ENCODE results near the gene CR1L.
"Not testable (repeated sequence)": the region's sequence is repeated elsewhere in the genome, so short reads cannot be mapped to it uniquely, and the experiment has no call there.

The CR1L gene

DNA sequence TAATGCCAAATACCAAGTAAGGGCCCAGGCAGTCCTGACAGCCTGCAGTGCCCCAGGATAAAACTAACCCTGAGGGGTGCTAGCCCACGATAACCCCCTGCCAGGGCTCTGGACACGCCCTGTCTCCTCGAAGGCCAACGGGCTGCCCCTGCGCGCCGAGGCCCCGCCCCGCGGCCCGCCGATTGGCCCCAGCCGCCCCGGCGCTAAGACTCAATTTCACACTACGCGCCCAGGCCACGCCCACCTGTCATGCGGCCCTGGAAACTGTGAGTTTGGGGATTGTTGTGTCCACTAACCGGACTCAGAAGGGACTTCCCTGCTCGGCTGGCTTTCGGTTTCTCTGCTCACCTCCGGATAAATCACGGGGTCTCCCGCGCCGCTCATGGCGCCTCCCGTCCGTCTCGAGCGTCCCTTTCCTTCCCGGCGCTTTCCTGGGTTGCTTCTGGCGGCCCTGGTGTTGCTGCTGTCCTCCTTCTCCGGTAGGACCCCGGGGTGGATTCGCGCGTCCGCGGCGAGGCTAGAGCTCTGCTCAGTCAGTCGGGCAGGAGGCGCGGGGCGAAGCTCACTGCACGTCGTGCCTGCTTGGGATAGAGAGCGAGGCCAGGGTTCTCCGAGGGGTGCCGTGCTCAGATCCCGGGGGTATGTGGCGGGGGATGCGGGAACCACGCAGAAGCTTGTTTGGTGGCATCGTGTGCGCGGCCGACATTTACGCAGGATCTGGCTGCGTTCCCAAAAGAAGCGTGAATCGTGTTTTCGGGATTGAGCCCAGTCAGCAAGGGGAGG, at the start of gene CR1L:
Gene CR1L, plus strand, starts transcription at position 282 of the 783 bp plus-strand sequence. Its CDS starts 101 bp downstream, at position 383.
- peak; percentile 7 for DNase-seq

DNA sequence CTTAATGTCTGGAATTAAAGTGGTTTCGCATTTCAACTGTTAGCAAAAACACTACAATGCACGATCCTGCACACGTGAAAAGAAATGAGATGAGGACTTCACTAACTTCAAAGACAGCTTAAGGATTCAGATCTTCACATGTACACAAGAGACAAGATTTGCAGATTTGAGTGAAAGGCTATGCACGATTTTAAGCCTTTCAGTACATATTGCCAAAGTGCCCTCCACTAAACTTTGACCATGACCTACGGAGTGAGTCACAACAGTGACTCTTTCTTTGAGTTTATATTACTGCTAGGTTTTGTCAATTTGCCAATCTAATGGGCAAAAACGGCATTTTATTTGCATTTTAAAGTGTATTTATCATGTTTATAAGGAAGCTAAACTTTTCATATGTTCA, 41.2 kb upstream of the CR1L start:
- no peak for DNase-seq

DNA sequence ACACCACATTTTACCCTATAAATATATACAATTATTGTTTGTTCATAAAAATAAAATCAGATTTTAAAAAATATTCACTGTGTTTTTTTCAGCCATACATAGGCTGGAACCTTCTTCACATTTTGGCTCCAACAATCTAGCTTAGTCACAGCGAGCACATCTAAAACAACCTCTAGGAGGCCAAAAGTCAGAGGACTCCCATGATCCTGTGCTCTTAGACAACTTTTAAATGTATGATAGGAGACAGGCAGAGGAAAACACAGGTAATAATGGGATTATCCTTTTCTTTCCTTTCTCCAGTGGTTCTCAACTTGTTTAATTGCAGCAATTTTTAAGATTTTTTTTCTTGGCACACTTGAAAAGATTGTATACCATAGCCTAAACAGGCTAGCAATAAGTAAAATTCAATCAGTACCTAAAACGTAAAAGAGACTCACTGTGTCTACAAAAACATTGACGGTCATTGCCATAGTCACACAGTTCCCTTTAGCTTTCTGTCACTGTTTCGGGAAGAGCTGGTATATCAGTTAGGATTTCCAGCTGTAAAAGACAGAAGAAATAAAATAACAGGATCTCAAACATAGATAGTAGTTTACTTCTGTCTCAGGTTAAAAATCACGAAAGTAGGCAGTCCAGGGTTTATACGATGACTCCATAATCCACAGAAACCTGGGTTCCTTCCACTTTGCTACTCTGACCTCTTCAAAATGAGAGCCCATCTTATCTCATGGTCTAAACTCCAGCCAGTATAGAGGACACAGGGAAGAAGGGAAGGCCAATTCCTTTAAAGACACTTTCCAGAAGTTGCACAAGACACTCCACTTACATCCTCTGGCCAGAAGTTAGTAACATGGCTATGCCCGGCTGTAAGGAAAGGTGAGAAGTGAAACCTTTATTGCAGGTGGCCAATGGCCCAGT, 39.2 kb upstream of the CR1L start:
- DNase-seq, result no peak

DNA sequence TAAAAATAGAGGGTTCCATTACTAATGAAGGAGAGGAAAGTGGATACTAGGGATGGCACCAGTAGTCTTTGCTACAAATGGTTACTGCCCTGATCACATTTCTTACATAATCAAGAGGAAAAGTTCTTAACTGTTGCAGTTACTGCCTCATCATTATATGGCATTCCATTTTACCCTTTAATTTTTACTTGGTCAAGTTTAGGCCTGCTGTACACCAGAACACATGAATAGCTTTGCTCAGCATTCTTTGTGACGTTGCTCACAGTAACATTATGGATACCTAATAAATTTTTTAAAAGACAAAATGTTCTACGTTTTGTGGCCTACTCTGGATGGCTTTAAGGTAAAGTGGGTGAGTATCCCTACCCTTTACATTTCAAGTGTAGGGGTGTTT, 38.6 kb upstream of the CR1L start:
- DNase-seq, result no peak

DNA sequence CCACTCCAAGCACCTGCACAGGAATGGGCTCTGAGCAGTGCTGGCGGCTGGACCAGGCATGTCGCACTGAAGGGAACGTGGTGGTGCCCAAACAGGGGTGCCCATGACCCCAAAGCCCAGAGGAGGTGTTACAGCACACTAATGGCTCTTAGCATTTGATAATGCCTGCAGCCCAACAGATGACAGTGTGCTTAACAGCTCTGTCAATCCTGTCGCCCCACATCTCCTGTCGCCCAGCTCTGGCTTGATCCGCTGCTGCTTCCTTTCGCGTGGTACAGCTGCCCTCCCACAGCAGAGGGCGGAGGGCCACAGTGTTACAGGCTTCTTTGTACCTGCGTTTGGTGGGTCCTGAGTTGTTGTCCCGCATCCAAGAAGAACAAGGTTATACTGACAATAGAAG, 32.2 kb upstream of the CR1L start:
- no peak for DNase-seq

DNA sequence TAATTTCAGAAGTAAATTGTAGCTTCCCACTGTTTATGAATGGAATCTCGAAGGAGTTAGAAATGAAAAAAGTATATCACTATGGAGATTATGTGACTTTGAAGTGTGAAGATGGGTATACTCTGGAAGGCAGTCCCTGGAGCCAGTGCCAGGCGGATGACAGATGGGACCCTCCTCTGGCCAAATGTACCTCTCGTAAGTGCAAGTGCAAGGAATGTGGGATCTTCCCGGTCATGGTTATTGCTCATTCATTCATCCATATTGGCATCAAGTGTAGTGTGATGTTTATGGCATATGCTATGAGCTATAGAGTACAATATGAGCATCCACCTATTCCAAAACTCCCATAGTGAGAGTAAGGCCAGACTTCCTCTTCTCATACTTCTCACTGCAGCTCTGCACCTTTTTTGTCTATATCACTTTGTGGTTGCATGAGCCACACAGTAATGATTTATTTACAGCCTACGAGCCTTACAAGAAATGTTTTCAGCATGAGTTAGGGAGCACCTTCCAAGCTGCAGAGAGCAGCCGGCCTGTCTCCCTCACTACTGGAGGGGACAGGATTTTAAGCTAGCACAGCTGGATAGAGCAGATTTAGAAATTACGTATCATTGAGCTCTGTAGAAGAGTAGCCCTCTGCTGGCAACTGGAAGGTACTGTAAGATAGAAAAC, 24.9 kb upstream of the CR1L start:
- peak; percentile 19 for DNase-seq

DNA sequence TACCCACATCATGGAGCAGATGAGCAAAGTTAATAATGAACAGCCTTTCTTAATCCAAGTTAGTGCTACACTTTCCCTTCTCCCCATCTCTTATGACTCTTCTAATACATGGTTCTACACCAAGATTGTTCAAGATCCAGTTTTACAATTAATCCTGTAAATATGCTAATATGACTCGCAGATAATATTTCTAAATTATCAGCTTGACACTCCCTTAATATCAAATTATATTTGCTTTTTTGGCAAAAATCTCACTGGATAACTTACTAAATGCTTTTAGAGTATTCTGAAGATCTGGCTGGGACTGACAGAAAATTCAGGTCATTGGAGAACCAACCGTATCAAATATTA, 24.4 kb upstream of the CR1L start:
- no peak for DNase-seq

DNA sequence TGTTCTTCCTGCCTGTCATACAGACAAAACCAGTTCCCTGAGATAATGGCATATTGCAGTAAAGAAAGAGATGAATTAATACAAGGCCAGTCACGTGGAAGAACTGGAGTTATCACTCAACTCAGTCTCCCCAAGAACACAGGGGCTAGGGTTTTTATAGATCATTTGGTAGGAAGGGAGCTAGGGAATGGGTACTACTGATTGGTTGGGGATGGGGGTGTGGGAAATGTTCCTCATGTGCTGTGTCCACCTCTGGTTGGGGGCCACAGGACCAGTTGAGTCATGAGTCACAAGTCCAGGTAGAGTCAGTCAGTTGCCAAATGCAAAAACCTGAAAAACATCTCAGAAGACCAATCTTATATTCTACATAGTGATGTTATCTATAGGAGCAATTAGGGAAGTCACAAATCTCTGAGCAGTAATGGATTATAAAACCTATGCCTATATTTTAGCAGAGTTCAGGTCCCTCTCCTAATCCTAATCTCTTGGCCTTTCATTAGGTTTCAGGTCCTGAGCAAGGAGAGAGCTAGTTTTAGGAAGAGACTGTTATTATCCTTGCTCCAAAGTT, 19.3 kb upstream of the CR1L start:
- DNase-seq, result not testable (repeated sequence)

DNA sequence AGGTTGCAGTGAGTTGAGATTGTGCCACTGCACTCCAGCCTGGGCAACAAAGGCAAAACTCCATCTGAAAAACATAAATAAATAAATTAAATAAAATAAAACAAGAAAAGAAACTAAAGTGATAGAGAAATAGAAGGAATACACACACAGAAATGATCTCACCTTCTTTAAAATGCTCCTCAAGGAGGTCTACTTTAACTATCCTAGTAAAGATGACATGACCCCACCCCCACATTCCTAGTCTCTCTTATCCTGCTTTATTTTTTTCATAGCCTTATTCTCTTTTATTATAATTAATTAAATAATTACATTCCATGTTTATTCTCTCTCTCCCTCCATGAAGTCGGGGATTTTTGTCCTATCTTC, 18.0 kb upstream of the CR1L start:
- DNase-seq, result no peak

DNA sequence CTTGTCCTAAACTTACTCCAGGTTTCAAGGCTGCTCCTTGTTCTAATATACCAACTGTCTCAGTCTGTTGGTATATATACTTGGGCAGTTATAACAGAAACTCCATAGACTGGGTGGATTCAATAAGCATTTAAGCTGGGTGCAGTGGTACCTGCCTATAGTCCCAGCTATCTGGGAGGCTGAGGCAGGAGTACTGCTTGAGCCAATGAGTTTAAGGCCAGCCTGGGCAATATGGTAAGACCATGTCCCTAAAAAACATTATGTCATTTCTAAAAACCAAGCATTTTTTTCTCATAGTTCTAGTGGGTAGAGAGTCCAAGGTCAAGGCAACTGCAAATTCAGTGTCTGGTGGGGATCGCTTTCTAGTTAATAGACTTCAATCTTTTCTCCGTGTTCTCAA, 17.4 kb upstream of the CR1L start:
- DNase-seq, result no peak

DNA sequence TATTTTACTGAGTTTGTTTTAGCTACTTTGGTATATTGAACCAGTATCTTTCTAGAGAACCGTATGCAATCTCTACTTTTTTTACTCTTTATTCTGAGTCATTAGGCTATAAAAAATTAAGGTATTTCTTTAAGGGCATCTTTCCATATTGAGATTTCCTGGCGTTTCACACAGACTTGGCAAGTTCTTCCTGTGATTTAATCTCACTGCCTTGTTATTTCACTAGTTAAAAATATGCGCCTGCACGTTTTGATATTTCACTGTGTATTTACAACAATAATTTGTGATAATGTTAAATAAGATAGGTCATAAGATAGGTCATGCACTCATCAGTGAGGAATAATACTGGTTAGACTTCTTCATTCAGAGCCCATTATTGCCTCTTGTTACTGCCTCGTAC, 16.2 kb upstream of the CR1L start:
- no peak for DNase-seq

DNA sequence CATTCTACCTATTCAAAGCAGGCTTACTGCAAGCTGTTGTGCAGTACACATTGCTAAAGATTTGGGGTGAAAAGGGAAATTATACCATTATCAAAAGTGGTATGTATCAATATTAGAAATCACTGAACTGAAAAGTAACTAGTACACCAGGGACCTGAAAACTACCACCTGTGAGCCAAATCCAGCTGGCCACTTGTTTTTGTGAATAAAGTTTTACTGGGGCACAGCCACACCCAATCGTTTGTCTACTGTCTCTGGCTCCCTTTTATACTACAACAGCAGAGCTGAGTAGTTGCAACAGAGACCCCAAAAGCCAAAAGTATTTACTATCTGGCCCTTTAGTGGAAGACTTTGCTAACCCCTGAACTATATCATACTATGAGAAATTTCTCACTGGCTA, 13.8 kb upstream of the CR1L start:
- no peak for DNase-seq

DNA sequence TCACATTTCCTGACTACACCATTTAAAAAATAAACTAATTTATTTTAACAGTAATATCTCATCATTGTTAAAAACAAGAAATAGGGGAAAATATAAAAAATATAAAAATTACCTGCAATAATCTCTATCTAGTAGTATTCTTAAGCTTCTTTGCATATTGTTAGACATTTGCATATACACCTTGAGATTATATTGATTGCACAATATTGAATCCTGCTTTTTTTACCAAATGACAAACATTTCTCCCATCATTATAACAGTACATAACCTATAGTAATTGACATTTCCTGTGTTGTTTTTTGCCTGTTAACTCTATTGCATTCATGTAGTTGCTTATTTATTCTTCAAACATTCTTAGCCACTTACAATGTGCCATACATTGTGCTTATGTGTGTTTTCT, 11.7 kb upstream of the CR1L start:
- no peak for DNase-seq

DNA sequence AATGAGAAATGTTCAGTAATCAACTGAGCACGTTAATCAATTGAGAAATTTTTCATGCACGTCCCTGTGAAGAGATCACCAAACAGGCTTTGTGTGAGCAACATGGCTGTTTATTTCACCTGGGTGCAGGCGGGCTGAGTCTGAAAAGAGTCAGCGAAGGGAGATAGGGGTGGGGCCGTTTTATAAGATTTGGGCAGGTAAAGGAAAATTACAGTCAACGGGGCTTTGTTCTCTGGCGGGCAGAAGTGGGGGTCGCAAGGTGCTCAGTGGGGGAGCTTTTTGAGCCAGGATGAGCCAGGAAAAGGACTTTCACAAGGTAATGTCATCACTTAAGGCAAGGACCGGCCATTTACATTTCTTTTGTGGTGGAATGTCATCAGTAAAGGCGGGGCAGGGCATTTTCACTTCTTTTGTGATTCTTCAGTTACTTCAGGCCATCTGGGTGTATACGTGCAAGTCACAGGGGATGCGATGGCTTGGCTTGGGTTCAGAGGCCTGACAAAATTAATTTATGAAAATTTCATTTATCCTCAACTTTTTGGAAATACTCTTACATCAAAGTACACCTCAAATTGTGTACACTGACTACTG, 11.1 kb upstream of the CR1L start:
- not testable (repeated sequence) for DNase-seq

DNA sequence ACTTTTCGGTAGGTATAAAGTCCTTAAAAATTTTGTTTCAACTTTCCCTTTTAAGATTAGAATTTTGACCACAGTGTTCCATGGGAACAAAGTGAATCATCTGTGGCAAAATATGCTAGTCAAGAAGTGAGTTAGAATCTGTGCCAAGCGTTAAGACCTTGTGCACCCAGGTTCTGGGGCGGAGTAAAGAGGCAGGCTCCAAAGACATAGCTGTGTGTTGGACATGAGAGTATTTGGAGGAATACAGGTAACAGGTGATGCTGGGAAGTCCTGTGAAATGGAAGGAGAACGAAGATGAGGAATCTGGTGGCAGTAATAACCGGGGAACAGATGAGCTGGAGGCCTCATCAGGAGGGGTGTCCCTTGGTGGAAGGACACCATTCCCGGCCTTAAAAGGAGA, 10.6 kb upstream of the CR1L start:
- not testable (repeated sequence) for DNase-seq

DNA sequence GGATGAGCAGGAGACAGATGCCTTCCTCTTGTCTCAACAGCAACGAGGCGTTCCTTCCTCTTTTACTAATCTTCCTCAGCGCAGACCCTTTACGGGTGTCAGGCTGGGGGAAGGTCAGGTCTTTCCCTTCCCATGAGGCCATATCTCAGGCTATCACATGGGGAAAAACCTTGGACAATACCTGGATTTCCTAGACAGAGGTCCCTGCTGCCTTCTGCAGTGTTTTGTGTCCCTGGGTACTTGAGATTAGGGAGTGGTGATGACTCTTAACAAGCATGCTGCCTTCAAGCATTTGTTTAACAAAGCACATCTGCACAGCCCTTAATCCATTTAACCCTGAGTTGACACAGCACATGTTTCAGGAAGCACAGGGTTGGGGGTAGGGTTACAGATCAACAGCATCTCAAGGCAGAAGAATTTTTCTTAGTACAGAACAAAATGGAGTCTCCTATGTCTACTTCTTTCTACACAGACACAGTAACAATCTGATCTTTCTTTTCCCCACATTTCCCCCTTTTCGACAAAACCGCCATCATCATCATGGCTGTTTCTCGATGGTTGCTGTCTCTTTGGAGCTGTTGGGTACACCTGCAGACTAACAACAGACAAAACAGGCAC, 9.3 kb upstream of the CR1L start:
- not testable (repeated sequence) for DNase-seq

DNA sequence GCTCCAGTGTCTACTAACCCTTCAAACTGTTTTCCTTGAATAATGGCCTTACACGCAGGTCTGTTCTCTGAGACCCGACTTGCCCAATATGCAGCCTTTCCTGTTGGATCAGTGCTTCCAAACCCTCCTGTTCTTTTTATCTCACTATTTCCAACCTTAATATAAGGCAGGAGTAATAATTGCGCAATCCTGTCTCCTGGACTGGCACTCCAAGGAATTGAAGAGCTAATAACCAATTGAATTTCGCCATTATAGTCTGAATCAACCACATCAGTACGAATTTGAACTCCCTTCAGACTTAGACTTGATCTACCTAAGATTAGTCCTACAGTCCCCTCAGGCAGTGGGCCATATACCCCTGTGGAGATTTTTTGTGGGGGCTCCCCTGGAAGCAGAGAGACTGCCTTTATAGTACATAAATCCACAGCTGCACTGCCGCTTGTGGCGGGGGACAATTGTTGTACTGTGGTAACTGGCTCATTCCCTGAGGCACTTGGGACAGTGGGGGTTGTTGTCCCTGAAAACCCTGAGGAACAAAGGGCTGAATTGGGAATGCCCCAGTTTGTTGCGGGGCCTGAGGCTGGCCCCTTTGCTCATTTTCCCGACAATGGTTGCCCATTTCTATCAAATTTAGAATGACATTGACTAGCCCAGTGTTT, 6.3 kb upstream of the CR1L start:
- DNase-seq, result not testable (repeated sequence)

DNA sequence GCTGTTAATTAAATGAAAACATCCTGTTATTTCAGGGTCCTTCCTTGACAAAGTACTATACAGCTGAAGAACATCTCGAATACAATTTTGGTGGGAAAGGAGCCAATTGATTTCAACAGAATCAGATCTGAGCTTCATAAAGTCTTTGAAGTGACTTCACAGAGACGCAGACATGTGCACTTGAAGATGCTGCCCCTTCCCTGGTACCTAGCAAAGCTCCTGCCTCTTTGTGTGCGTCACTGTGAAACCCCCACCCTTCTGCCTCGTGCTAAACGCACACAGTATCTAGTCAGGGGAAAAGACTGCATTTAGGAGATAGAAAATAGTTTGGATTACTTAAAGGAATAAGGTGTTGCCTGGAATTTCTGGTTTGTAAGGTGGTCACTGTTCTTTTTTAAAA, 5.6 kb upstream of the CR1L start:
- DNase-seq, result not testable (repeated sequence)

DNA sequence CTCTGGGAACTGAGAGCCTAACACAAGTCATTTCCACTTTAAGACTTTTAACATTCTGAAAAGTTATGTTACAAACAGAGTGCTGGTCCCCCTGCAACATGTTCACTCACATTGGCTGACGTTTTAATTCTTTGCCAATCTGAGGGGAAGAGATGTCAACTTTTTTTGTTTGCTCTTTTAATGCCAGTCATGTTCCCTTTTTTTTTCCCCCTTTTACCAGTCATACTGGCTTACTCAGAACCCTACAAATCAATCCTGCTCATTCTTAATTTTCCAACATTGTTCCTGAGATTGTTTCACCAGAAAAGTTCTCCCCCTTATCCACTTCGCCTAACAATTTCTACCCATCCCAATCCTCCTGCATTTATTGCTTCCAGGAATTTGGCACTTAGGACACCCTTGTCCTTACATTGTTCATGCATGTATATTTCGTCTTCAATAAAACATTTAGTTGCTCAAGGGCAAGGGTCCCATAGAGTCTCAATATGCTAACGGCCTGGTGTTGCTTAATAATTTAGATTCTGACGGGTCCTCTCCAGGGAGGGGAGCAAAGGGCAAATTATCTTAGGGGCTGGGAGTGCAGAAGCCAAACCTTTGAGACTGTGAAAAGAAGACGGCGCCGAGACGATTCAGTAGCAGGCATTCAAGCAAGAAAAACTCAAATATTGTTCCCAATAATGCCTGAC, 624 bp upstream of the CR1L start:
- no peak for DNase-seq

DNA sequence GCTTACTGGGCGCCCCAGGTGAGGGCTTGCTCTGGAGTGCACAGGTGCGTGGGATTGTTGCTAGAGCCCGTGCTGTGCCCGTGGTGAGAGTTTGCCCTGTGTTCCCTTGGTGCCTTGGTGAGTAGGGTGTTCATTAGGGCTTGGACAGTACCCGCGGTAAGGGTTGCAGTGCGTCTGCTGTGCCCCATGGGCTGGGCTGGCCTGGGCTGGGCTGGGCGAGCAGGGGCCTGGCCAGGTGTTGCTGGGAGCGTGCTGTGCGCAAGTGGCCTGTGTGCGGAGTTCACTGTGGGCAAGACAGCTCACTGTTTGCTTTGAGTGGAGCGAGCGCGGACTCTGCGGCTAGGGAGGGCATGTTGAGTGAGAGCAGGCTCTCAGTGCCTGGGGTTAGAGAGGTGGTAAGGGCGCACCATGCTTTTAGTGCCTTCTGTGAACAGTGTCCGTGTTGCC, 725 bp downstream of the CR1L start:
- no peak for DNase-seq

DNA sequence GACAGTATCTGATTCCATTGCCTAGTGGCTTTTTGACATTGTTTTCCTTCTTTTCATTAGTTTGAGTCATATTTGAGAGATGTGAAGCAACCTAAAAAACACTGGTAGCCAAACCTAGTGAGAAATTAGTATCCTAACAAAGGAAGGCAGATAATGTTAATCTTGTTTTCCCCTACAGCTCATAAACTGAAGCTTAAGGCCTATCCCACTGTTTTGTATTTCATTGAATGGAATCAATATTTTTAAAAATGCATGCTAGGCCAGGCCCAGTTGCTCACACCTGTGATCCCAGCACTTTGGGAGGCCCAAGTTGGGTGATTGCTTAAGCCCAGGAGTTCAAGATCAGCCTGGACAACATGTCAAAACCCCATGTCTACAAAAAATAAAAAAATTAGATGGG, 1.2 kb downstream of the CR1L start:
- no peak for DNase-seq

All from amniotic stem cell (primary cell).